ENCODE measurements around the gene JAKMIP1. TPM values are rescaled to one million over a fixed set of nuclear protein-coding genes. Genes with fewer than 3 reads are reported as not detected.

The JAKMIP1 gene
- total and polyA plus RNA-seq, 2 of the 13 experiments (the other 11 are each of a cell fraction or from before 2014, with no cell fraction given): not detected

GRCh38 chr4:6154875-6155274 is 45.5 kb downstream of the JAKMIP1 start:
- in situ Hi-C loops (cut with HindIII; ENCODE audit: extremely low pct_ligation_motif_present, low pct_unique_long_range_greater_than_20kb): no loop called here
- H3K27me3 ChIP-seq (ENCODE audit: control insufficient read depth in 1 of 2, insufficient read depth in 2 of 2, low read length in 2 of 2): peaks cover 0 to 38% of the 10 kb centered on the region in 2 experiments; a peak in 2 of 5 replicates
- TF ChIP-seq ZNF264 (CRISPR knock-in tag; IDR thresholded peaks at IDR 0.05): no peak
- no peak for TF ChIP-seq ZBTB2 (CRISPR knock-in tag; IDR thresholded peaks at IDR 0.05; ENCODE audit: low read depth)
- TF ChIP-seq RBM39 (IDR thresholded peaks at IDR 0.05; ENCODE audit: low read depth, low read length, poor library complexity, severe bottlenecking): no peak
- no peak for TF ChIP-seq ZNF784 (CRISPR knock-in tag; IDR thresholded peaks at IDR 0.05; ENCODE audit: borderline replicate concordance)
- no peak for TF ChIP-seq TRAFD1 (CRISPR knock-in tag; IDR thresholded peaks at IDR 0.05; ENCODE audit: borderline replicate concordance)
- TF ChIP-seq EHMT2 (IDR thresholded peaks at IDR 0.05; ENCODE audit: borderline replicate concordance, low read depth, low read length): no peak
- TF ChIP-seq ELF1 (CRISPR knock-in tag; IDR thresholded peaks at IDR 0.05): no peak
- no peak for TF ChIP-seq BRCA1 (CRISPR knock-in tag; IDR thresholded peaks at IDR 0.05)
- no peak for TF ChIP-seq ZBTB26 (CRISPR knock-in tag; IDR thresholded peaks at IDR 0.05; ENCODE audit: borderline replicate concordance)
- TF ChIP-seq ZNF34 (CRISPR knock-in tag; IDR thresholded peaks at IDR 0.05; ENCODE audit: borderline replicate concordance): no peak
- no peak for TF ChIP-seq ZNF564 (CRISPR knock-in tag; IDR thresholded peaks at IDR 0.05)
- TF ChIP-seq ZNF44 (CRISPR knock-in tag; IDR thresholded peaks at IDR 0.05): no peak
- TF ChIP-seq ZNF598 (CRISPR knock-in tag; IDR thresholded peaks at IDR 0.05; ENCODE audit: borderline replicate concordance): no peak
- no peak for TF ChIP-seq MZF1 (CRISPR knock-in tag; IDR thresholded peaks at IDR 0.05; ENCODE audit: borderline replicate concordance)
- TF ChIP-seq ZFY (CRISPR knock-in tag; IDR thresholded peaks at IDR 0.05): no peak
- no peak for TF ChIP-seq ZNF263 (CRISPR knock-in tag; IDR thresholded peaks at IDR 0.05)
- no peak for TF ChIP-seq FOXO4 (CRISPR knock-in tag; conservative IDR thresholded peaks at IDR 0.05)
- TF ChIP-seq IRF2 (CRISPR knock-in tag; IDR thresholded peaks at IDR 0.05): no peak
- TF ChIP-seq SMYD3 (CRISPR knock-in tag; IDR thresholded peaks at IDR 0.05): no peak

More at GRCh38 chr4:6154875-6155274, 45.5 kb downstream of the JAKMIP1 start:
- FAIRE-seq (no peak), ATAC-seq (no peak), DNase-seq (ENCODE audit: low spot score) (no peak)
- Histone ChIP-seq H3K4me2 (ENCODE audit: low read depth, low read length) (no peak overlapping the region), H3K4me3 (replicated peaks in 1 of 3; ENCODE audit: insufficient read depth in 1 of 3, low read depth in 2 of 3, low read length in 3 of 3) (no peak overlapping the region), H3K4me1 (ENCODE audit: insufficient read depth, low read length) (peaks cover 22% of the 10 kb centered on the region), H4K20me1 (ENCODE audit: insufficient read depth, low read length) (peaks cover 2% of the 10 kb centered on the region; the same call in 1 of the 2 replicates), H3K79me2 (ENCODE audit: insufficient read depth, low read length) (no peaks in the 10 kb centered on the region), H3K36me3 (replicated peaks in 1 of 2; ENCODE audit: control insufficient read depth in 1 of 2, insufficient read depth in 2 of 2, low read length in 2 of 2) (no peaks in the 10 kb centered on the region), H3K27ac (ENCODE audit: extremely low read length, insufficient read depth, low read length) (no peak overlapping the region), H3K9ac (ENCODE audit: insufficient read depth, low read depth, low read length) (no peak overlapping the region), H2AFZ (ENCODE audit: low read length) (no peak overlapping the region), H3K9me3 (ENCODE audit: low read length) (no peaks in the 10 kb centered on the region)
- 56% methylated on average over 9 of the region's 9 CpGs for WGBS (ENCODE audit: low lambda C conversion rate)
- intact Hi-C loops (cut with micrococcal nuclease; ENCODE audit: unreplicated experiment): no loop called here
- ChIA-PET CTCF (ENCODE audit: low intra/inter-chr PET ratio, low total read pairs) (no interaction called here), POLR2A (no interaction called here)
- BruUV-seq (replicated peaks): no TSS peak
